K562 (cell line): ENCODE results near the gene GPX6. TPM values are rescaled to one million over a fixed set of nuclear protein-coding genes. Genes with fewer than 3 reads are reported as not detected.
A peak's percentile ranks its signal among the peaks of the same experiment; 100 is the strongest.

Experiments
- CAMTA2 ChIP-seq: fragments of 250-450 bp; sonication (Bioruptor Pico); conservative IDR thresholded peaks from 2 replicates; pipeline ENCODE4 v1.5.1; 2022
- CHD4 ChIP-seq: fragments of 200-600 bp; sonication (generic); IDR thresholded peaks from 3 replicates; pipeline ENCODE4 v1.6.1; 2012; ENCODE audit warnings: low read depth, mild to moderate bottlenecking, mixed read lengths, low read length, inconsistent platforms; ENCODE audit not compliant: insufficient read depth, insufficient replicate concordance, poor library complexity, severe bottlenecking
- EGR1 ChIP-seq: fragments of 450-650 bp; conservative IDR thresholded peaks from 2 replicates; pipeline ENCODE4 v1.6.1; 2017; ENCODE audit warnings: mild to moderate bottlenecking
- EP300 ChIP-seq: IDR thresholded peaks from 2 replicates; pipeline ENCODE4 v1.6.1; 2012; ENCODE audit warnings: low read length, improper control_type of control experiment
- FIP1L1 ChIP-seq: fragments of 200-400 bp; formaldehyde crosslinking; IDR thresholded peaks from 2 replicates; pipeline ENCODE4 v1.6.1; 2018; ENCODE audit warnings: mild to moderate bottlenecking, low read depth, low read length; ENCODE audit not compliant: poor library complexity, severe bottlenecking
- KDM2B ChIP-seq: fragments of 250-450 bp; sonication (Bioruptor Pico); IDR thresholded peaks from 2 replicates; pipeline ENCODE4 v1.8.0; 2021; ENCODE audit warnings: mild to moderate bottlenecking, moderate library complexity
- LCOR ChIP-seq: sonication (generic); formaldehyde crosslinking; IDR thresholded peaks from 2 replicates; pipeline ENCODE4 v1.8.0; 2022; ENCODE audit warnings: mild to moderate bottlenecking, missing genetic modification reagents
- MAX ChIP-seq: sonication (generic); formaldehyde crosslinking; IDR thresholded peaks from 2 replicates; pipeline ENCODE4 v1.9.0; 2022; ENCODE audit warnings: mild to moderate bottlenecking, missing genetic modification reagents
- MBD1 ChIP-seq: fragments of 250-450 bp; sonication (Bioruptor Pico); IDR thresholded peaks from 2 replicates; pipeline ENCODE4 v1.8.0; 2022; ENCODE audit warnings: inconsistent platforms
- PHF21A ChIP-seq: fragments of 450-650 bp; IDR thresholded peaks from 2 replicates; pipeline ENCODE4 v1.6.1; 2017; ENCODE audit warnings: low read depth, borderline replicate concordance
- POLR2A ChIP-seq: fragments of 450-650 bp; conservative IDR thresholded peaks from 2 replicates; pipeline ENCODE4 v1.6.1; 2016
- SMARCB1 ChIP-seq: IDR thresholded peaks from 2 replicates; pipeline ENCODE4 v1.6.1; 2011; ENCODE audit warnings: improper control_type of control experiment, low read depth; ENCODE audit not compliant: insufficient read length
- TARDBP ChIP-seq: fragments of 450-650 bp; IDR thresholded peaks from 2 replicates; pipeline ENCODE4 v1.6.1; 2016
- TBP ChIP-seq: optimal IDR thresholded peaks from 2 replicates; pipeline ENCODE3; 2011; ENCODE audit warnings: low read depth, low read length, improper control_type of control experiment
- TFAP4 ChIP-seq: sonication (generic); formaldehyde crosslinking; IDR thresholded peaks from 2 replicates; pipeline ENCODE4 v1.8.0; 2022; ENCODE audit warnings: missing genetic modification reagents, mild to moderate bottlenecking, moderate library complexity, borderline replicate concordance
- ZBED1 ChIP-seq: IDR thresholded peaks from 2 replicates; pipeline ENCODE4 v1.6.1; 2014
- ZBTB43 ChIP-seq: sonication (generic); formaldehyde crosslinking; IDR thresholded peaks from 2 replicates; pipeline ENCODE4 v1.8.0; 2023; ENCODE audit warnings: mild to moderate bottlenecking, missing genetic modification reagents
- ZNF146 ChIP-seq: IDR thresholded peaks from one replicate; pipeline ENCODE4 v1.6.1; 2018; ENCODE audit warnings: missing compliant biosample characterization; ENCODE audit not compliant: unreplicated experiment
- polyA plus RNA-seq, 8 experiments: library from polyadenylated mRNA; depleted of rRNA in 4 of 8; stranded (reverse) in 5 of 8; unstranded in 3 of 8; fragments of >200 nt; fragmentation: Nextera tagmentation in 2 of 8; fragmentation: Illumina TruSeq in 1 of 8; extraction: Ambion mirVana in 2 of 8; extraction: Trizol in 1 of 8; gene quantifications; 2 replicates each; pipeline versions ENCODE4 v1.2.1 to v1.2.3, GENCODE V29; 2011 to 2014; ENCODE audit warnings: inconsistent platforms in 1 of 8, missing spikeins in 1 of 8
- total RNA-seq, 7 experiments: library from RNA; depleted of rRNA in 6 of 7; stranded (reverse); fragments of >200 nt in 6 of 7; fragmentation: Illumina TruSeq in 2 of 7; extraction: Trizol in 2 of 7; gene quantifications; 2 replicates each; pipeline versions ENCODE4 v1.2.1 to v1.2.3, GENCODE V29; 2011 to 2021; ENCODE audit warnings: low replicate concordance in 1 of 7
- TF ChIP-seq, protein P1 (sequence below): sonication (generic); formaldehyde crosslinking; IDR thresholded peaks from 2 replicates; pipeline ENCODE4 v1.9.0; 2022; ENCODE audit warnings: mild to moderate bottlenecking, missing genetic modification reagents
- TF ChIP-seq, protein P2 (sequence below): fragments of 250-450 bp; sonication (Bioruptor Pico); IDR thresholded peaks from 2 replicates; pipeline ENCODE4 v1.5.0; 2020; ENCODE audit warnings: mild to moderate bottlenecking

Gene GPX6
- total and polyA plus RNA-seq, 9 of the 15 experiments (the other 6 are each of a cell fraction or from before 2014, with no cell fraction given) = not detected

DNA sequence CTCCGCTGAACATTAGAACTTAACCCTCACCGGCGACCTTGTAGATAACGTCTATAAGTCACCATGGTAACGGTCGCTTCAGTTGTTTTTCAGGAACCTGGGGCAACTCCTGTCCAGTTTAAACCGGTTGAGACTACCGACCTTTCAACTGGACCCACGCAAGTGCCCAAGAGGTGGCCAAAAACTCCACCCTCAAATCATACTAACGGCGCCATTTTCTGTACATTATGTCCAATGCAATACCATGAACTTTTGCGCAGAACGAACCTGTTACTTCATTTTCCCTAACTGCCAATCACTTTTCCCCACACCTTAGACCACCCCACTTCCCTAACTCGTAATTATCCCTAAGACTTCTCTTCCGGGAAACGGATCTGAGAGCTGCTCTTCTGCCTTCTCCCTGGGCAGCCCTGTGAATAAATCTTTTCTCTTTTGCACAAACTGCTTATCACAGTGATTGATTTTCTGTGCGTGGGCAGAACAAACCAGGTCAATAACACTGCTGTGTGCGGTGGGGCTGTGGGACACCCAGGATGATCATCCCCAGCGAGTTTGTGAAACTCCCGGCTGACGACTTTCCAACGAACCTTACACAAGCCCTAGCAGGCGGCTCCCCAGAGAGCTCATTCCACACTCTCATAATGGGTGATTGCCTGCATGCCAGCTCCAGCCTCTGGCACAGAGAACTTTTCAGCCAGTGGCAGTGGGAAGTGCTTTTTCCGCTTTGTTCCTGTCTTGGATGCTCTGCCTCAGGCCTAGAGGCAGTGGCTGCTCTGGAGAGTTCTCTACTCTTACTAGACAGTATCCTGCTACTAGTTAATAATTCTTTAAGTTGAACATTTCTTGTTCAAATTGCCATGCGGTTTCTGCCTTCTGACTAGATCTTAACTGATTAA lies 38.6 kb upstream of the GPX6 start (continued):
- TF ChIP-seq MAX (0 out of 2 replicates have a peak, but pooled peaks have one; percentile 30), CHD4 (peak; percentile 27), TFAP4 (CRISPR knock-in tag) (no peak), ZBTB43 (no peak), LCOR (CRISPR knock-in tag) (0 out of 2 replicates have a peak, but pooled peaks have one; percentile 53), FIP1L1 (no peak), TBP (peak; percentile 45), ZNF146 (no peak), KDM2B (CRISPR knock-in tag) (no peak), EGR1 (peak; percentile 46), PHF21A (no peak), TARDBP (no peak), ZBED1 (no peak), MBD1 (CRISPR knock-in tag) (no peak), POLR2A (no peak), CAMTA2 (no peak), SMARCB1 (no peak), EP300 (peak; percentile 77)
- TF ChIP-seq, protein P1, sequence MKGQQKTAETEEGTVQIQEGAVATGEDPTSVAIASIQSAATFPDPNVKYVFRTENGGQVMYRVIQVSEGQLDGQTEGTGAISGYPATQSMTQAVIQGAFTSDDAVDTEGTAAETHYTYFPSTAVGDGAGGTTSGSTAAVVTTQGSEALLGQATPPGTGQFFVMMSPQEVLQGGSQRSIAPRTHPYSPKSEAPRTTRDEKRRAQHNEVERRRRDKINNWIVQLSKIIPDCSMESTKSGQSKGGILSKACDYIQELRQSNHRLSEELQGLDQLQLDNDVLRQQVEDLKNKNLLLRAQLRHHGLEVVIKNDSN (CRISPR knock-in tag) = no peak
- TF ChIP-seq, protein P2, sequence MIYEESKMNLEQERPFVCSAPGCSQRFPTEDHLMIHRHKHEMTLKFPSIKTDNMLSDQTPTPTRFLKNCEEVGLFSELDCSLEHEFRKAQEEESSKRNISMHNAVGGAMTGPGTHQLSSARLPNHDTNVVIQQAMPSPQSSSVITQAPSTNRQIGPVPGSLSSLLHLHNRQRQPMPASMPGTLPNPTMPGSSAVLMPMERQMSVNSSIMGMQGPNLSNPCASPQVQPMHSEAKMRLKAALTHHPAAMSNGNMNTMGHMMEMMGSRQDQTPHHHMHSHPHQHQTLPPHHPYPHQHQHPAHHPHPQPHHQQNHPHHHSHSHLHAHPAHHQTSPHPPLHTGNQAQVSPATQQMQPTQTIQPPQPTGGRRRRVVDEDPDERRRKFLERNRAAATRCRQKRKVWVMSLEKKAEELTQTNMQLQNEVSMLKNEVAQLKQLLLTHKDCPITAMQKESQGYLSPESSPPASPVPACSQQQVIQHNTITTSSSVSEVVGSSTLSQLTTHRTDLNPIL (CRISPR knock-in tag) = no peak
